ENCODE measurements around the gene ARL13A.
"Not testable (repeated sequence)": the region's sequence is repeated elsewhere in the genome, so short reads cannot be mapped to it uniquely, and the experiment has no call there.

The ARL13A gene

DNA sequence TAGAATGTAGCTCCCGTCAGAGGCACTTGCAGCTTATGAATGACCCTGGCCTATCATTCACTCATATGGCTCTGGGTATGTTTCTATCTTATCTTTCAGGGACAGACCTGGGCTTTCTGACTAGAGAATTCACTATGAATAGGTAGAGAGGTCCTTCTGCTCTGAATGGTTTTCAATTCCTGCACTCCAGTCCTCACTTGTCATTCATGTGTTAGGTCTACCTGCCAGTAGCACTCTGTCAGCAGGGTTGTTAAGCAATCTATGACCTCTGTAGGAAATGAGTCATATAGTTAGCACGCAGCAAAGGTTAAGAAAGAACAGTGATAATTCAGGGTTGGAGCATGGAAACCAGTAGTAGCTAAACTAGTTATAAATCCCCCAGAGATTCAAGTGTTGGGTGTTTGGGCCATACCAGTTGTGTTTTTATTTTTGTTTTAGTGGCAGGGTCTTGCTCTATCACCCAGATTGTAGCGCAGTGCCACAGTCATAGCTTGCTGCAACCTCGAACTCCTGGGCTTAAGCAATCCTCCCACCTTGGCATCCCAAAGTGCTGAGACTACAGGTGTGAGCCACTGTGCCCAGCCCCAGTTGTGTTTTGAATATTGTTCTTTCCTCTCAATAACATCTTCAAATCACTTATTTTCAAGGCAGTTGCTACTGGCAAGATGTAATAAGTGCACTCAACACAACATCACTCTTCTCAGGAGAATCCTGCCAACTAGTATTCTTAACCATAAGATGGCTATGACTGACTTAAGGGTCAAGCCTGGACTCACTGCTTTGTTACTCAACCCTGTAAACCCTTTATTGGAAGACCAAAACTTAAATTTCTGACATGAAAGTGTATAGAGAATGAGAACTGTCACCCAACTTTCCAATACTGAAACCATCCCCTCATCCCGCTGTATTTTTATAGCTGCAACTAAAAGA, 25.1 kb downstream of the ARL13A start:
- no peak for DNase-seq

DNA sequence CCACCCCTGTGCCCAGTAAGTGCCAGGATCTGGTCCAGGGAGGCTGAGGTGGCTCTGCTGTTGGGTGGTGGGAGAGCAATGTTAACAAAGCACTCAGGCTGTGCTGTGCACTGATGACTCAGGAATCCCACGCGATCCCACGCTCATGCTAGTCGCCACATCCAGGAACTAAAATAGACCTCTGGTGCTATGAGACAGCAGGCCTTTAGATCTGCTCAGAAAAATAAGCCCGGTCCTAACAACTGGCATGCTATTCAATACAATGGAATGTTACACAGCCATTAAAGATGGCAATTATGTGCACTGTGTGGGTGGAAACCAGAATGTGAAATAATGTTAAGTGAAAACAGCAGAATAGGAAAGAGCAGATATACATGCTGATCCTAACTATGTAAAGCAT, 26.0 kb downstream of the ARL13A start:
- DNase-seq, result no peak

DNA sequence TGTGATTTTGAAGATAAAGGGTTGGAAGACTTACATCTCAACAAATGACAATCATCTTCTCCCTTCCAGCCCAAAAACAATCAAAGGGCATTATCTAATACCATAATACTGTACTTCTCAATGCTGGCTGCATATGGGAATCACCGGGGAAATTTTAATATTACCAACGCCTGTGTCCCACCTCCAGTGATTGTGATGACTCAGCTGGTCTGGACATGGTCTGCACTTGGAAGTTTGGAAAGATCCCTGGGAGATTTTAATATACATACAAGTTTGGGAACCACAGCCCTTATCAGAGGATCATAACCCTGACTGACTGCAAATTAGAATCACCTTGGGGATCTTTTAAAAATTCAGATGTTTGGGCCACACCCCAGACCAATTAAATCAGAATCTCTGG, 29.9 kb downstream of the ARL13A start:
- no peak for DNase-seq

DNA sequence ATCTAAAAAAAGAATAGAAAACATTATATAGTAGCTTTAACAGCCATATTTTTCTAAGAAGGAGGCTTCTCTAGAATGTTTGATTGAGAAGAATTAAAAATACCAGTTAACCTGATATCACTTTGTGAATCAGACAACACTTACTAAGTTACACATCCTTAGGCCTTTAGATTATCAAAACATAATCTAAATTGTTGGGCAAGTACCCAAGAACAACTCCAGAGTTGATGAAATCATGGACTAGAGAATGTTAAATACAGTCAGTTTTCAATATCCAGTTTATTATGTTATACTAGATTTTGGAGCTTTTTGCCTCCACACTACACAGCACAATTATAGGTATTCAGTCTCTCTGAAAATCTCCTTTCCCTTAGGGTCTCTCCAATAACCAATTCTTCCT, 39.6 kb downstream of the ARL13A start:
- no peak for DNase-seq

DNA sequence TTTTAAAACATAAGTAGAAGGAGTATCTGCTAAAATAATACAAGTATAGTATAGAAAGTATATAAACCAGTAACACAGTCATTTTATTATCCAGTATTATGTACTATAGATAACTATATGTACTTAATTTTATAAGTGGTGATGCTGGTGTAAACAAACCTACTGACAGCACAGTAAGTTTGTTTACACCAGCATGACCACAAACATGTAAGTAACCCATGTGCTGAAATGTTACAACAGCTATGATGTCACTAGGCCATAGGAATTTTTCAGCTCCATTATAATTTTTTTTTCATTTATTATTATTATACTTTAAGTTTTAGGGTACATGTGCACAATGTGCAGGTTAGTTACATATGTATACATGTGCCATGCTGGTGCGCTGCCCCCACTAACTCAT, 42.5 kb downstream of the ARL13A start:
- not testable (repeated sequence) for DNase-seq

DNA sequence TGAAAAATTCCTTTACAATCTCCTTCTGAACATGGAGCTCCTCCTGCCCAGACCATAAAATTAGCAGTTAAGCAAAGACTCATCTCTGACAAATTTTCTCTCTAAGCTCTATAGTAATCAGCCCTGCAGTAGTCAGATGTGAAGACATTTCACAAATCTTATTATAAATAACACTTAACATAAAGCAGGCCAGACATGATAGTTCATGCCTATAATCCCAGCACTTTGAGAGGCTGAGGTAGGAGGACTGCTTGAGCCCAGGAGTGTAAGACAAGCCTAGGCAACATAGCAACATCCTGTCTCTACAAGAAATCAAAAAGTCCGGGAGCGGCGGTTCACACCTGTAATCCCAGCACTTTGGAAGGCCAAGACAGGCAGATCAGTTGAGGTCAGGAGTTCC, 52.5 kb downstream of the ARL13A start:
- DNase-seq, result no peak

DNA sequence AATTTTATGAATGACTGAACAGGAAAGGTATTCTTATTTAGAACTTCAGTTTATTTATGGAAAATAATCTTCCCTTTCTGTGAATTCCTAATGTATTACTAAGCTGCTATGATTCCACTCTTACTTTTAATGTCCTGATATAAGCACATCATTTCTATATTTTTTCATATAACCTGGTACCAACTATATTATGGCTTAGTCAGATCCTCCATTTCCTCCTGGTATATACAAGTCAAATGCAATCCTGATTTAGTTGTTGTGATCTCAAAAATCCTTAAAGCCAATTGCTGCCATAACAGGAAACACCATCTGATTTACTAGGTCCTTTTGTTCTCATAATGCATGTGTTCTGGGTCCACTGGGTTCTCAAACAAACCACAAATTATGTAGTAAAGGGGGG, 55.6 kb downstream of the ARL13A start:
- DNase-seq, result no peak

DNA sequence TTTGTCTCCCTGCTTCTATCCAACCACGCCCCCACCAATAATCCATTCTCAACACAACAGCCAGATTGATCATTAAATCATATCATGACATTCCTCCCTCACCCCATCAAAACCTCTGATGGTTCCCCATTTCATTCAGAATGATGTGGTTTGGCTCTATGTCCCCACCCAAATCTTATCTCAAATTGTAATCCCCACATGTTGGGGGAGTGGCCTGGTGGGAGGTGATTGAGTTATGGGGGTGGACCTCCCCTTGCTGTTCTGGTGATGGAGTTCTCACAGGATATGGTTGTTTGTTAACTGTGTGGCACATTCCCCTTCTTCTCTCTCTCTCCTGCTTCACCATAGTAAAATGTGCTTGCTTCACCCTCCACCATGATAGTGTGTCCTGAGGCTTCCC, 59.1 kb downstream of the ARL13A start:
- no peak for DNase-seq

DNA sequence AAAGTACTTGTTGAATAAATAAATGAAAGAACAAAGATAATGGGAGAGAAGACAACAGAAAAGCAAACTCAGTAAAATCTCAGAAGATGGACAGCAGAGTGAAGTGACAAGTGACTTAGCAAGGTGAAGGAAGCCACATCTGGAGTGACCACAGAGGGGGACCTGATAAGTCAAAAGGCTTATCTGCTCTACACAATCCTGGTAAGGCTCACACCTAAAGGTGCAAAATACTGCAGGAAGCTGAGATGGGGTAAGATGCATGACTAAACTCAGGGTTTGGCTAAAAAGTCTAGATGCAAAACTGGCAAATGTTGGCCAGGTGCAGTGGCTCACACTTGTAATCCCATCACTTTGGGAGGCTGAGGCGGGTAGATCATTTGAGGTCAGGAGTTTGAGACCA, 60.2 kb downstream of the ARL13A start:
- no peak for DNase-seq

DNA sequence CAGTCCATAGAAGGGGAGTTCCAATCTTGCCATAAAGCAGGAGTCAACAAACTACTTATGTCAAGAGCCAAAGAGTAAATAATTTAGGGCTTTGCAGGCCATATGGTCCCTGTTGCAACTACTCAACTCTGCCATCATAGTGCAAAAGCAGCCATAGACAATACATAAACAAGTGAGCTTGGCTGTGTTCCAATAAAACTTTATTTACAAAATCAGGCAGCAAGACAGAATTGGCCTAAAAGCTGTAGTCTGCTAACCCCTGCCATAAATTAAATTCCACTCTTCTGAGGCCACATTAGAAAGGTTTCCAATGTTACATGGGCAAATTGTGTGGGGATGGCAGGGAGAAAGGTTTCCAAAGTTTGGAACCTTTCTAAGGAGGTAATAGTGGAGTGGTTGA, 67.7 kb downstream of the ARL13A start:
- DNase-seq, result no peak

DNA sequence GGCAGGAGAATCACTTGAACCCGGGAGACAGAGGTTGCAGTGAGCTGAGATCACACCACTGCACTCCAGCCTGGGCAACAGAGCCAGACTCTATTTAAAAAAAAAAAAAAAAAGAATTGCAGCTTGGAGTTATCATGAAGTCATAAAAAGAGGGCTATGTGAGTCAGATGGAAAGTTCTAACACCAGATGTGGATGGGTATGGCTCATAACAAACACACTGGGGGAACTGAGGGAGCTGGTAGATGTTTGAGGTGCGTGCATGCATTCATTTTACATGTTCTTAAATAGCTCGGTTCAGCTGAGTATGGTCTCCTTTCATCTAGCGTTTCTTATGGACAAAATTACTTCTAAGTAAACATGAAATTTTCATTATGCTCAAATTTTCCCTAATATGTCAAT, 70.7 kb downstream of the ARL13A start:
- no peak for DNase-seq

Data from SIG-M5 (cell line).